H1 (cell line): ENCODE data around the gene CAMKK1. TPM values are rescaled to one million over a fixed set of nuclear protein-coding genes. Genes with fewer than 3 reads are reported as not detected.

Source experiments
- CTCF ChIA-PET: fragments of 300-600 bp; sonication (Branson Sonifier 250); formaldehyde crosslinking; loops from one replicate; lab custom pipeline; 2021; ENCODE audit not compliant: partially characterized antibody; lab: Charles Lee
- POLR2A ChIA-PET: fragments of 300-600 bp; sonication (Branson Sonifier 250); formaldehyde crosslinking; loops from one replicate; lab custom pipeline; 2021; ENCODE audit warnings: inconsistent platforms; ENCODE audit not compliant: partially characterized antibody; lab: Charles Lee
- DNase-seq, 2 experiments: peaks; one replicate each; pipeline versions ENCODE4 v3.0.0 to v3.0.0-alpha.2; 2010 to 2022; ENCODE audit warnings: low spot score in 2 of 2, low read depth in 1 of 2, mixed read lengths in 1 of 2
- FAIRE-seq: peaks from 2 replicates; lab custom pipeline; 2011; peaks lifted over from hg19 to GRCh38; lab: Jason Lieb, UNC
- H2AFZ ChIP-seq: 2 replicates; pipeline ENCODE4 v1.8.1; 2012; ENCODE audit warnings: low read length, inconsistent platforms
- H2AK5ac ChIP-seq: 2 replicates; pipeline ENCODE4 v1.6.1; 2013; ENCODE audit warnings: low read depth, low read length
- H2BK120ac ChIP-seq: replicated peaks from 2 replicates; pipeline ENCODE3; 2013; ENCODE audit warnings: low read depth, low read length, inconsistent platforms
- H2BK12ac ChIP-seq: 2 replicates; pipeline ENCODE4 v1.6.1; 2013; ENCODE audit warnings: low read depth, low read length
- H2BK15ac ChIP-seq: 2 replicates; pipeline ENCODE4 v1.6.1; 2013; ENCODE audit warnings: low read length
- H2BK20ac ChIP-seq: 2 replicates; pipeline ENCODE4 v1.6.1; 2013; ENCODE audit warnings: low read length
- H2BK5ac ChIP-seq: 2 replicates; pipeline ENCODE4 v1.6.1; 2013; ENCODE audit warnings: low read depth, low read length
- H3K14ac ChIP-seq: 2 replicates; pipeline ENCODE4 v1.6.1; 2013; ENCODE audit warnings: inconsistent platforms; ENCODE audit not compliant: insufficient read length
- H3K18ac ChIP-seq: 2 replicates; pipeline ENCODE4 v1.6.1; 2013; ENCODE audit warnings: low read length; ENCODE audit errors: extremely low read depth
- H3K23ac ChIP-seq: 2 replicates; pipeline ENCODE4 v1.6.1; 2013; ENCODE audit warnings: inconsistent platforms; ENCODE audit not compliant: insufficient read length
- H3K23me2 ChIP-seq: 2 replicates; pipeline ENCODE4 v1.6.1; 2013; ENCODE audit warnings: low read depth, low read length
- H3K27ac ChIP-seq: 2 replicates; pipeline ENCODE4 v1.6.1; 2011; ENCODE audit warnings: low read depth, low read length, inconsistent platforms
- H3K27me3 ChIP-seq, 4 experiments: replicated peaks in 1 of 4; 1 replicate in 1 of 4; 2 replicates in 3 of 4; pipeline versions ENCODE4 v1.6.1 to v1.8.1; 2011 to 2013; ENCODE audit warnings: low read length in 3 of 4, mild to moderate bottlenecking in 3 of 4, inconsistent platforms in 2 of 4, mixed read lengths in 2 of 4, moderate library complexity in 1 of 4; ENCODE audit not compliant: control insufficient read depth in 3 of 4, insufficient read depth in 3 of 4; ENCODE audit errors: extremely low read depth in 1 of 4
- H3K36me3 ChIP-seq, 4 experiments: 2 replicates each; pipeline versions ENCODE4 v1.6.1 to v1.8.1; 2011 to 2013; ENCODE audit warnings: mild to moderate bottlenecking in 4 of 4, low read length in 3 of 4, moderate library complexity in 2 of 4, control low read depth in 1 of 4, inconsistent platforms in 1 of 4; ENCODE audit not compliant: insufficient read depth in 4 of 4, control insufficient read depth in 2 of 4
- H3K4ac ChIP-seq: replicated peaks from 2 replicates; pipeline ENCODE3; 2013; ENCODE audit warnings: low read length, low read depth, mixed read lengths, inconsistent platforms; ENCODE audit not compliant: insufficient read length
- H3K4me1 ChIP-seq, 4 experiments: replicated peaks in 1 of 4; 1 replicate in 1 of 4; 2 replicates in 3 of 4; pipeline versions ENCODE4 v1.6.1 to v1.8.1; 2011 to 2013; ENCODE audit warnings: low read length in 3 of 4, inconsistent platforms in 2 of 4, mixed read lengths in 1 of 4; ENCODE audit not compliant: insufficient read depth in 4 of 4, control insufficient read depth in 3 of 4
- H3K4me2 ChIP-seq, 2 experiments: 2 replicates each; pipeline versions ENCODE4 v1.6.1 to v1.8.1; 2011 to 2013; ENCODE audit warnings: low read depth in 2 of 2, low read length in 2 of 2, control low read depth in 1 of 2, inconsistent platforms in 1 of 2, mild to moderate bottlenecking in 1 of 2; ENCODE audit not compliant: insufficient read depth in 1 of 2
- H3K4me3 ChIP-seq, 4 experiments: fragments of 200-600, 300-600 bp in 1 of 4; sonication (generic), shearing (Covaris generic), sonication (Bioruptor Twin) in 1 of 4; 2 replicates each; pipeline versions ENCODE4 v1.5.1 to v1.8.1; 2011 to 2016; ENCODE audit warnings: low read length in 4 of 4, low read depth in 3 of 4, control low read depth in 2 of 4, inconsistent platforms in 2 of 4, mild to moderate bottlenecking in 2 of 4, mixed read lengths in 1 of 4, moderate library complexity in 1 of 4; ENCODE audit not compliant: insufficient read depth in 2 of 4; ENCODE audit errors: extremely low read depth in 1 of 4
- H3K56ac ChIP-seq: replicated peaks from 2 replicates; pipeline ENCODE3; 2013; ENCODE audit warnings: low read depth, mild to moderate bottlenecking, mixed read lengths, low read length, inconsistent platforms; ENCODE audit not compliant: insufficient read length
- H3K79me1 ChIP-seq: 2 replicates; pipeline ENCODE4 v1.6.1; 2013; ENCODE audit warnings: low read depth, low read length, control low read depth
- H3K79me2 ChIP-seq, 2 experiments: 2 replicates each; pipeline versions ENCODE4 v1.6.1 to v1.8.1; 2012 to 2013; ENCODE audit warnings: low read length in 2 of 2, mild to moderate bottlenecking in 2 of 2, inconsistent platforms in 1 of 2; ENCODE audit not compliant: insufficient read depth in 2 of 2, control insufficient read depth in 1 of 2
- H3K9ac ChIP-seq, 4 experiments: replicated peaks in 1 of 4; 1 replicate in 1 of 4; 2 replicates in 3 of 4; pipeline versions ENCODE4 v1.6.1 to v1.8.1; 2011 to 2013; ENCODE audit warnings: low read depth in 3 of 4, low read length in 3 of 4, control low read depth in 2 of 4, mild to moderate bottlenecking in 2 of 4, moderate library complexity in 2 of 4, inconsistent platforms in 1 of 4; ENCODE audit errors: extremely low read depth in 1 of 4
- H3K9me3 ChIP-seq, 2 experiments: 2 replicates each; pipeline versions ENCODE4 v1.6.1 to v1.8.1; 2012 to 2013; ENCODE audit warnings: mild to moderate bottlenecking in 2 of 2, moderate library complexity in 2 of 2, control low read depth in 1 of 2, inconsistent platforms in 1 of 2, low read depth in 1 of 2, low read length in 1 of 2, mixed read lengths in 1 of 2; ENCODE audit not compliant: insufficient read depth in 2 of 2
- H4K20me1 ChIP-seq, 2 experiments: replicated peaks in 1 of 2; 2 replicates each; pipeline versions ENCODE3 to v1.8.1; 2011 to 2013; ENCODE audit warnings: inconsistent platforms in 2 of 2, low read length in 2 of 2, mild to moderate bottlenecking in 1 of 2; ENCODE audit not compliant: insufficient read depth in 2 of 2, control insufficient read depth in 1 of 2
- H4K5ac ChIP-seq: 2 replicates; pipeline ENCODE4 v1.6.1; 2013; ENCODE audit warnings: low read length, low read depth, mixed read lengths, inconsistent platforms; ENCODE audit not compliant: insufficient read length
- H4K8ac ChIP-seq: 2 replicates; pipeline ENCODE4 v1.8.0; 2013; ENCODE audit warnings: mild to moderate bottlenecking, moderate library complexity, low read length, inconsistent platforms; ENCODE audit not compliant: insufficient read depth; ENCODE audit errors: extremely low read depth
- H4K91ac ChIP-seq: replicated peaks from 2 replicates; pipeline ENCODE3; 2013; ENCODE audit warnings: low read length, mixed read lengths, inconsistent platforms; ENCODE audit not compliant: insufficient read length
- ASH2L ChIP-seq: fragments of 200-600, 300-600 bp; sonication (generic); IDR thresholded peaks from one replicate; pipeline ENCODE4 v1.7.1; 2017; ENCODE audit warnings: low read length
- CEBPB ChIP-seq: IDR thresholded peaks from 2 replicates; pipeline ENCODE4 v1.6.1; 2012; ENCODE audit warnings: low read depth, low read length
- FOSL1 ChIP-seq: IDR thresholded peaks from 2 replicates; pipeline ENCODE4 v1.6.1; 2011; ENCODE audit warnings: mild to moderate bottlenecking, low read depth, low read length, moderate library complexity; ENCODE audit not compliant: insufficient read depth
- KDM4A ChIP-seq: IDR thresholded peaks from one replicate; pipeline ENCODE4 v1.7.1; 2012; ENCODE audit warnings: low read depth, mild to moderate bottlenecking, moderate library complexity, low read length, inconsistent platforms; ENCODE audit not compliant: severe bottlenecking
- MAX ChIP-seq: IDR thresholded peaks from 2 replicates; pipeline ENCODE4 v1.6.1; 2012; ENCODE audit warnings: inconsistent platforms
- POLR2AphosphoS5 ChIP-seq: IDR thresholded peaks from 2 replicates; pipeline ENCODE4 v1.6.1; 2011; ENCODE audit warnings: low read depth, low read length
- RNF2 ChIP-seq: fragments of 200-900, 300-1000 bp; sonication (generic); IDR thresholded peaks from 2 replicates; pipeline ENCODE4 v1.7.1; 2016; ENCODE audit warnings: borderline replicate concordance, low read depth, mild to moderate bottlenecking, antibody characterized with exemption, low read length; ENCODE audit not compliant: poor library complexity, severe bottlenecking; ENCODE audit errors: missing control alignments
- SIN3A ChIP-seq, 2 experiments: IDR thresholded peaks in 1 of 2; conservative IDR thresholded peaks in 1 of 2; 2 replicates each; pipeline ENCODE4 v1.6.1; 2011 to 2012; ENCODE audit warnings: low read length in 2 of 2, improper control_type of control experiment in 1 of 2, low read depth in 1 of 2, mild to moderate bottlenecking in 1 of 2
- SP2 ChIP-seq: IDR thresholded peaks from 2 replicates; pipeline ENCODE4 v1.6.1; 2012; ENCODE audit warnings: mild to moderate bottlenecking, low read length, inconsistent platforms
- SUZ12 ChIP-seq: fragments of 200-600 bp; sonication (generic); IDR thresholded peaks from 2 replicates; pipeline ENCODE4 v1.6.1; 2012; ENCODE audit warnings: mild to moderate bottlenecking, inconsistent platforms, low read length, moderate library complexity, mixed read lengths
- TBP ChIP-seq: IDR thresholded peaks from 2 replicates; pipeline ENCODE4 v1.6.1; 2011; ENCODE audit warnings: low read depth, low read length, improper control_type of control experiment
- TCF12 ChIP-seq: IDR thresholded peaks from 2 replicates; pipeline ENCODE4 v1.6.1; 2011; ENCODE audit warnings: low read depth, mild to moderate bottlenecking, low read length
- WGBS, 2 experiments: shearing (Covaris generic) in 1 of 2; methylation state at CpG; one replicate each; pipeline versions ENCODE4 v1.1.6 to v1.1.7; 2013 to 2015; ENCODE audit warnings: low lambda C conversion rate in 2 of 2, mixed read lengths in 2 of 2, inconsistent platforms in 1 of 2, low coverage in 1 of 2, missing lambda C conversion rate in 1 of 2; ENCODE audit not compliant: insufficient replicate concordance in 2 of 2, insufficient coverage in 1 of 2, insufficient read length in 1 of 2; ENCODE audit errors: extremely low coverage in 1 of 2, missing lambda C conversion rate in 1 of 2; 5-methylcytosine and 5-hydroxymethylcytosine counted together
- polyA plus RNA-seq, 7 experiments: library from polyadenylated mRNA; depleted of rRNA in 3 of 7; stranded (reverse) in 5 of 7; unstranded in 2 of 7; fragments of >200 nt in 5 of 7; fragments of 200-250 nt in 2 of 7; gene quantifications; 1 replicate in 5 of 7; 2 replicates in 1 of 7; 4 replicates in 1 of 7; pipeline versions ENCODE4 v1.2.1 to v1.2.3, GENCODE V29; 2011 to 2013; ENCODE audit warnings: missing spikeins in 2 of 7, mixed read lengths in 2 of 7
- total RNA-seq: library from RNA; stranded (reverse); fragmentation: NEBNext Ultra II Directional; extraction: Animal tissue kit (Norgen Biotek cat#: 25700); gene quantifications from 2 replicates; pipeline ENCODE4 v1.2.1, GENCODE V29; 2021

The CAMKK1 gene
- total and polyA plus RNA-seq, 2 of the 8 experiments (the other 6 are each of a cell fraction or from before 2014, with no cell fraction given): 7.1 to 7.6 TPM

GRCh38 chr17:3879591-3880417, 13.0 kb downstream of the CAMKK1 start:
- Histone ChIP-seq H4K8ac (no peak overlapping the region; the same call in 1 of the 2 replicates), H3K23ac (no peak overlapping the region), H2AFZ (no peak overlapping the region), H3K79me2 (no peaks in the 10 kb centered on the region), H3K9ac (no peak overlapping the region), H2BK12ac (no peak overlapping the region), H3K56ac (no peak overlapping the region), H2BK120ac (no peak overlapping the region), H3K4ac (no peak overlapping the region), H4K5ac (no peak overlapping the region), H4K20me1 (peaks cover 0 to 3% of the 10 kb centered on the region in 2 experiments), H3K23me2 (no peaks in the 10 kb centered on the region), H3K18ac (no peak overlapping the region), H2BK5ac (no peak overlapping the region; the same call in 1 of the 2 replicates), H3K4me2 (no peak overlapping the region), H4K91ac (no peak overlapping the region), H3K79me1 (no peaks in the 10 kb centered on the region; the same call in 1 of the 2 replicates), H2AK5ac (no peak overlapping the region), H3K27ac (no peak overlapping the region), H3K36me3 (peaks cover 0 to 12% (median 7%) of the 10 kb centered on the region in 4 experiments; a peak in 5 of 8 replicates), H2BK15ac (no peak overlapping the region), H3K14ac (no peak overlapping the region), H3K27me3 (no peaks in the 10 kb centered on the region), H3K9me3 (no peaks in the 10 kb centered on the region), H3K4me1 (no peaks in the 10 kb centered on the region), H3K4me3 (no peak overlapping the region), H2BK20ac (no peak overlapping the region)
- ChIA-PET POLR2A (interaction anchor here (0.7 to 1.8 kb wide), 3 partner anchors 13 to 34 kb away, joined by 3 to 5 read pairs (median 4); no protein-coding TSS in a partner anchor), CTCF (interaction anchor here (0.8 to 3.7 kb wide), 7 partner anchors 9 to 121 kb away, joined by 3 to 25 read pairs (median 5); partner anchors contain the start of gene NCBP3)
- WGBS, 2 experiments: 87% methylated on average over 22 of the region's 25 CpGs; no CpG with 5 or more reads in 1 of the 2 experiments
- no peak for FAIRE-seq
- no peak for DNase-seq
- TF ChIP-seq ASH2L (no peak), MAX (no peak), TBP (no peak), SIN3A (conservative IDR thresholded peaks at IDR 0.05 in 1 of 2, IDR thresholded peaks at IDR 0.05 in 1 of 2; ENCODE audit: low read depth in 1 of 2, low read length in 2 of 2) (no peak), RNF2 (no peak), FOSL1 (no peak), CEBPB (no peak), KDM4A (no peak), TCF12 (no peak), SUZ12 (no peak), SP2 (no peak), POLR2AphosphoS5 (no peak)
